ENCODE results near the gene GPRIN1. TPM values are rescaled to one million over a fixed set of nuclear protein-coding genes. Genes with fewer than 3 reads are reported as not detected.

GPRIN1 gene
- total and polyA plus RNA-seq, 2 donors (not counting 1 experiment from before 2014, with no cell fraction given), result 1.9 to 6.3 TPM

DNA sequence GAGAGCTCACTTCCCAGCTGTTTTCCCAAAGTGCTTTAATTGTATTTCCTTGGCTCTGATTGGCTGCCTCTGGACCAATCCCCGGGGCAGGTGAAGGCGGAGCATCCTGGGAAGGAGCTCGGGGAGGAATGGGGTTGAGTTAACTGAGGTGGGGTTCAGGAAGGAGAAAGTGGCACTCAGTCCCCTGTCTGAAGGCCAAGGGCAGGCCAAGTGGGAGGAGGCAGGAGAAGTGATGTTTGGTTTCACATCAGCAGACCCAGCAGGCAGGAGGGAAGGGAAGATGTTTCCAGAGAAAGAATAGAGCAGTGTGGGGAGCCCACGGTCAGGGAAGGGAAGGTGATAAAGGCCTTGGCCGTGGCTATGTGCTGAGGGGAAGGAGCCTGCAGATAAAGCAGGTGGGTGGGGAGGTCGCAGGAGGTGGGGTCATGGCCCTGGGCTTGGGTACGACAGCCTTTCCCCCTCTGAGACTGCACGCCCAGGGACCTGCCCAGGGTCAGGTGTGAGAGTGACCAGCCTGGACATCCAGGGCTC, 40.5 kb upstream of the GPRIN1 start:
- no peak overlapping the region for H3K27ac ChIP-seq (ENCODE audit: insufficient read depth, low read length)
- H3K4me3 ChIP-seq (replicated peaks in 1 of 4; ENCODE audit: control extremely low read depth in 1 of 4, insufficient read depth in 1 of 4, low read depth in 3 of 4, low read length in 4 of 4), result no peak overlapping the region
- peaks cover 12% of the 10 kb centered on the region for H3K79me2 ChIP-seq (ENCODE audit: control insufficient read depth, insufficient read depth, low read length)
- TF ChIP-seq EZH2 (IDR thresholded peaks at IDR 0.05; ENCODE audit: low read length, missing control alignments) (no peak), CTCF (conservative IDR thresholded peaks at IDR 0.05 in 1 of 2, IDR thresholded peaks at IDR 0.05 in 1 of 2; ENCODE audit: low read depth in 1 of 2, low read length in 2 of 2) (no peak)
- peaks cover 15% of the 10 kb centered on the region for H3K4me1 ChIP-seq (ENCODE audit: control insufficient read depth, extremely low read depth, insufficient read depth, low read length)
- H4K20me1 ChIP-seq (ENCODE audit: control insufficient read depth, extremely low read depth, insufficient read depth, low read length), result no peaks in the 10 kb centered on the region
- DNase-seq (ENCODE audit: low read depth in 2 of 2), result no peak
- peaks cover 2% of the 10 kb centered on the region for H3K36me3 ChIP-seq (ENCODE audit: control insufficient read depth, insufficient read depth, low read length)
- no peak overlapping the region for H3K9ac ChIP-seq (ENCODE audit: insufficient read depth, low read length)
- H3K9me3 ChIP-seq (ENCODE audit: control insufficient read depth, insufficient read depth, low read depth, low read length), result no peaks in the 10 kb centered on the region
- H2AFZ ChIP-seq (ENCODE audit: low read length), result no peak overlapping the region
- H3K4me2 ChIP-seq (ENCODE audit: extremely low read depth, insufficient read depth, low read length), result no peak overlapping the region
- no peaks in the 10 kb centered on the region for H3K27me3 ChIP-seq (ENCODE audit: control insufficient read depth, insufficient read depth, low read length)

GRCh38 chr5:176648474-176649194, 38.7 kb upstream of the GPRIN1 start:
- H3K4me3 ChIP-seq (replicated peaks in 1 of 4; ENCODE audit: control extremely low read depth in 1 of 4, insufficient read depth in 1 of 4, low read depth in 3 of 4, low read length in 4 of 4), result peak overlapping the region; percentile 79 to 89 (median 82)
- TF ChIP-seq CTCF (conservative IDR thresholded peaks at IDR 0.05 in 1 of 2, IDR thresholded peaks at IDR 0.05 in 1 of 2; ENCODE audit: low read depth in 1 of 2, low read length in 2 of 2) (no peak), EZH2 (IDR thresholded peaks at IDR 0.05; ENCODE audit: low read length, missing control alignments) (no peak)
- no peaks in the 10 kb centered on the region for H3K27me3 ChIP-seq (ENCODE audit: control insufficient read depth, insufficient read depth, low read length)
- H3K79me2 ChIP-seq (ENCODE audit: control insufficient read depth, insufficient read depth, low read length), result peaks cover 12% of the 10 kb centered on the region
- peaks cover 15% of the 10 kb centered on the region for H3K4me1 ChIP-seq (ENCODE audit: control insufficient read depth, extremely low read depth, insufficient read depth, low read length)
- peak overlapping the region; percentile 87 for H3K9ac ChIP-seq (ENCODE audit: insufficient read depth, low read length)
- H3K9me3 ChIP-seq (ENCODE audit: control insufficient read depth, insufficient read depth, low read depth, low read length), result no peaks in the 10 kb centered on the region
- peaks cover 2% of the 10 kb centered on the region for H3K36me3 ChIP-seq (ENCODE audit: control insufficient read depth, insufficient read depth, low read length)
- no peak overlapping the region for H2AFZ ChIP-seq (ENCODE audit: low read length)
- no peak for DNase-seq (ENCODE audit: low read depth in 2 of 2)
- H3K27ac ChIP-seq (ENCODE audit: insufficient read depth, low read length), result no peak overlapping the region
- peak overlapping the region; percentile 95 for H3K4me2 ChIP-seq (ENCODE audit: extremely low read depth, insufficient read depth, low read length)
- no peaks in the 10 kb centered on the region for H4K20me1 ChIP-seq (ENCODE audit: control insufficient read depth, extremely low read depth, insufficient read depth, low read length)

DNA sequence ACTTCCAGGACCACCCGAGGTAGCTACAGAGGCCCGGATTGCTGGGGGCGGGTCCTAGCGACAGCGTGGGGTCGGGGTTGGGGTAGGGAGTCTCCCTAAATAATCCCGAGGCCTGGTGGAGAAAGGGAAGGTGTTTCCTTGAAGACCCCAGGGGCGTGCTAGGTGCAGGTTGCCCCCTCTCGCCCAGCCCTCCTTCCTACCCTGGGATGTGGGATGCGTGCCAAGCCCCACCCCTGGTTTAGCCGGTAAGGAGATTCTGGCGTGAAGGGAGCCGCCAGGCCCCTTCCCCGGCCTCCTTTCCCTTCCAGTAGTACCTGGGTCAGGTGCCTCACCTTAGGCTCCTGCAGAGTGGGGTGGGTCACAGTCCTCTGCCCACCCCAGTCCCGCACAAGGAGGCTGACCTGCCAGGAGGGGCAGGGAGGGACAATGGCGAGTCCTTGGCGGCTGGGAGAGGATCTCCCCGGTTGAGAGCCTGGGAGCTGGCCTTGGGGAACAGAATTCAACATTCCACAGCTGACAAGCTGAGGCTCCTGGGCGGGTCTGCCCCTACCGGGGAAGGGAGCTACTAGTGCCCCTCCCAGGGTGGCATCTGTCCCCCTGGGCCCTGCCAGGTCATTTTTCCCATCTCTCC, 38.0 kb upstream of the GPRIN1 start:
- Histone ChIP-seq H3K4me3 (replicated peaks in 1 of 4; ENCODE audit: control extremely low read depth in 1 of 4, insufficient read depth in 1 of 4, low read depth in 3 of 4, low read length in 4 of 4) (peak overlapping the region; percentile 79 to 89 (median 82)), H3K36me3 (ENCODE audit: control insufficient read depth, insufficient read depth, low read length) (peaks cover 2% of the 10 kb centered on the region), H3K4me1 (ENCODE audit: control insufficient read depth, extremely low read depth, insufficient read depth, low read length) (peaks cover 14% of the 10 kb centered on the region), H3K9ac (ENCODE audit: insufficient read depth, low read length) (peak overlapping the region; percentile 87), H2AFZ (ENCODE audit: low read length) (peak overlapping the region; percentile 67), H3K4me2 (ENCODE audit: extremely low read depth, insufficient read depth, low read length) (peak overlapping the region; percentile 95), H3K27ac (ENCODE audit: insufficient read depth, low read length) (peak overlapping the region; percentile 61), H3K9me3 (ENCODE audit: control insufficient read depth, insufficient read depth, low read depth, low read length) (no peaks in the 10 kb centered on the region), H3K27me3 (ENCODE audit: control insufficient read depth, insufficient read depth, low read length) (no peaks in the 10 kb centered on the region), H3K79me2 (ENCODE audit: control insufficient read depth, insufficient read depth, low read length) (peaks cover 12% of the 10 kb centered on the region), H4K20me1 (ENCODE audit: control insufficient read depth, extremely low read depth, insufficient read depth, low read length) (no peaks in the 10 kb centered on the region)
- DNase-seq (ENCODE audit: low read depth in 2 of 2), result peak in 1 of 2 donors; percentile 17
- TF ChIP-seq EZH2 (IDR thresholded peaks at IDR 0.05; ENCODE audit: low read length, missing control alignments) (no peak), CTCF (conservative IDR thresholded peaks at IDR 0.05 in 1 of 2, IDR thresholded peaks at IDR 0.05 in 1 of 2; ENCODE audit: low read depth in 1 of 2, low read length in 2 of 2) (no peak)

All from fibroblast of lung (primary cell).